HG03135 (cell line): ENCODE results near the gene ATRNL1.
"Not testable (repeated sequence)": the region's sequence is repeated elsewhere in the genome, so short reads cannot be mapped to it uniquely, and the experiment has no call there.

Experiments
- ATAC-seq: cut with Tn5 transposase; IDR thresholded peaks from one replicate; pipeline ENCODE4 v1.9.1; 2021; ENCODE audit warnings: mild to moderate bottlenecking, moderate library complexity; ENCODE audit not compliant: unreplicated experiment

Gene ATRNL1

GRCh38 chr10:115744089-115744488 lies 650.9 kb downstream of the ATRNL1 start:
- no peak for ATAC-seq

DNA sequence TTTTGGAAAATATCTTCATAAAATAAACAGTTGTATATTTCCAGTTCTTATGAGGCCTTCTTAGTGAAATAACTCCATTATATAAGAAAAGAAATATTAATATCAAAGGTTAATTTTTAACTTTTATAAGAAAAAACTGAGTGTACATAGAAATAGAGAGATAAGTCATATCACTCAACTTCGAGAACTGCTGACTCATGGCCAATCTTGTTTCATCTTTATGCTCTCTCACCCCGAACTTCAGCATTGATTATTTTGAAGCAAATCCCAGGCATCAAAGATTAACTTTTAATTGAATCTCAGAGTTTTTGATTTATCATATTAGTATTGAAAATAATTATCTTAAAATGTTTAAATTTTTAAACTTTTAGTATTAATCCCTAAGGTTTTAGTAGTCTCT lies 652.8 kb downstream of the ATRNL1 start:
- no peak for ATAC-seq

GRCh38 chr10:115747811-115748210 lies 654.6 kb downstream of the ATRNL1 start:
- no peak for ATAC-seq

DNA sequence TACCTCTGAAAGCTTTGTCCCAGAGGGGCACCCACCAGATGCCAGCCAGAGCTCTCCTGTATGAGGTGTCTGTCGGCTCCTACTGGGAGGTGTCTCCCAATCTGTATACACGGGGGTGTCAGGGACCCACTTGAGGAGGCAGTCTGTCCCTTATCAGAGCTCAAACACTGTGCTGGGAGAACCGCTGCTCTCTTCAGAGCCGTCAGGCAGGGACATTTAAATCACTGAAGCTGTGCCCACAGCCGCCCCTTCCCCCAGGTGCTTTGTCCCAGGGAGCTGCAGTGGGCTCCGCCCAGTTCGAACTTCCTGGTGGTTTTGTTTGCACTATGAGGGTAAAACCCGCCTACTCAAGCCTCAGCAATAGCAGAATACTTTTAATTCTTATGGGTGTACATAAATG lies 665.3 kb downstream of the ATRNL1 start:
- not testable (repeated sequence) for ATAC-seq

DNA sequence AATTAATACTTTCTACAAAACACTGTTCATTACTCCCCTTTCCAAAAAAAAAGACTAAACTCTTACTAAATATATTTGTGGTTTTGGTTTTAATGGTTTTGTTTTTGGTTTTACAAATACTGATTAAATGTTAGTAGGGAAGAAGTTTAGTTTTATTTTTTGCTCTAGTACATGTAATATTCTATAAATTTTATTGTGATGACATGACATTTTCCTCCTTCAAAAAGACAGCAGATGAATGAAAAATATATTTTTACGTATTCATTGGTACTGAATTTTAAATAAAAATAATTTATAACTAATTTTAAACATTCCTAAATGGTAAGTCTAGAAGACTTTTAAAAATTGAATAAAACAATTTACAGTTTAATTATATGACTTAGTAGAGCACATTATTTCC lies 667.0 kb downstream of the ATRNL1 start:
- no peak for ATAC-seq

DNA sequence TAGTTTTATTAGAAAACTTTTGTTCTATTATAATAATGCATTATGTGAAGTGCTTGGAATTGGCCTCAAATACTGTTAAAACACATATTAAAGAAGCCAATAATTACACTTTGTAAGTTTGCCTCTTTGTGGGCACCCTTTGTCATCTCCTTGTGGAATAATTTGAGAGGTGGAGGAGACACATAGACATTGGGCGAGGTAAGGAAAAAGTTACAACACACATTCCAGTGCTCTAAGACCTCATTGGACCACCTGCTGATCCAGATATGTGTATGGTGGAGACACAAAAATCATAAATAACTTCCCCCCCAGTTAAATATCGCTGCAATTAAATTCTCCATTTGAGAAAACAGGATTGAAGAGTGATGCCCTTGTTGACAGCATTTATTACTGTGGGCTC lies 668.0 kb downstream of the ATRNL1 start:
- no peak for ATAC-seq

GRCh38 chr10:115762029-115762428 lies 668.9 kb downstream of the ATRNL1 start:
- ATAC-seq: no peak

DNA sequence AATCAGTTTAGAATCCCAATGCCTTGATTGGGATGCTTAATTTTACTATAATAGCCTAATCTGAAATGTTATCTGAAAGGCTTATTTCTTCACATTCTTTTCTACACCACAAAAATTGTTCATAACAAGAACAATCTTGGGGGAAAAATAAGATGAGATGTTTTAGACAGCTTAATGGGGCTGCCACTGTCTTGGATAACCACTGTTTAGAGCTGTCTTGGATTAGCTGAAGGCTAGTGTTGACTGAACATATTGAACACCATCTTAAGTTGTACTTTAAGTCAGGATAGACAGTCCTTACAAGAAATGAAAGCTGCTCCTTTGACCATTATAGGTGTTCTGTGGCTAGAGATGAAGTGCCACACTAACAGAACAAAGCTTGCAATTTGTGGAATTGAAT lies 678.6 kb downstream of the ATRNL1 start:
- no peak for ATAC-seq

- ATAC-seq: no peak
These were observed 679.4 kb downstream of the ATRNL1 start for GRCh38 chr10:115772606-115773005.

- ATAC-seq: no peak
These were observed 680.7 kb downstream of the ATRNL1 start for GRCh38 chr10:115773832-115774231.

DNA sequence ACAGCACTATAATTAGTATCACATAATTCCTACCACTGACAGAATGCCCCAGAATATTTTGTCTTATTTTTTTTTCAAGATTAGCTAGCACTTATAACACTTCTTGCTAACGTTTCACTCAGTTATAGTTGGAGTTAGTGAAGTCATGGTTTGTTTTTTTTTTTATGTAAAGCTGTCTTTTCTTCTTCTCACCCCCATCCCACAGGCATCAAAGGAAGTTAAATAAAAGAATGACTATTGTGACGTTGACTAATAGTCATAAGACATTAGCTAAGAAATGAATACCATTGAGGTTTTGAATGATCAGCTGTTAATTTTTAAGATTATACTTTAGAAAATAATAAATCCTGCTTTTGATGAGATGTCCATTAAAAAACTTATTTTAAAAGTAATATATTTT lies 681.6 kb downstream of the ATRNL1 start:
- no peak for ATAC-seq

DNA sequence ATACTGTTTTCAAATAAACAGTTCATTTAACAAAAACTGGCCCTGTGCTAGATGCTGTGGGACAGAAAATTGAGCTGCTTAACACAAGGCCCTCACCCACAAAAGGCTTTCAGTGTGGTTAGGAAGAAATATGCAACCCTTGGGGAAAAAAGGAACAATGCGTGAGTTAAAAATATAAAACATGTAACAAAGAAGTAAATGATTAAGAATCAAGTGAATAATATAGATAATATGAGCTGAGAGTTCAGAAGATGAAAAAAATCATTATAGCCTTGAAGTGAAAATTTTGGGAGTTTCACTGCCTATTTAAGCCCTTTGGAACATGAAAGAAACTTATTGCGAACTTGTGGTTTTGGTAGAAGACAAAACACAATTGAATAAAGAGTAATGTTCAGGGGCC lies 684.5 kb downstream of the ATRNL1 start:
- no peak for ATAC-seq

- no peak for ATAC-seq
These were observed 697.1 kb downstream of the ATRNL1 start for GRCh38 chr10:115790220-115790619.

- no peak for ATAC-seq
These were observed 702.8 kb downstream of the ATRNL1 start for GRCh38 chr10:115795964-115796363.

- ATAC-seq: no peak
These were observed 708.3 kb downstream of the ATRNL1 start for GRCh38 chr10:115801457-115801856.

- no peak for ATAC-seq
These were observed 708.8 kb downstream of the ATRNL1 start for GRCh38 chr10:115801992-115802391.

GRCh38 chr10:115802911-115803310 lies 709.7 kb downstream of the ATRNL1 start:
- no peak for ATAC-seq

- ATAC-seq: no peak
These were observed 721.4 kb downstream of the ATRNL1 start for GRCh38 chr10:115814542-115814941.

DNA sequence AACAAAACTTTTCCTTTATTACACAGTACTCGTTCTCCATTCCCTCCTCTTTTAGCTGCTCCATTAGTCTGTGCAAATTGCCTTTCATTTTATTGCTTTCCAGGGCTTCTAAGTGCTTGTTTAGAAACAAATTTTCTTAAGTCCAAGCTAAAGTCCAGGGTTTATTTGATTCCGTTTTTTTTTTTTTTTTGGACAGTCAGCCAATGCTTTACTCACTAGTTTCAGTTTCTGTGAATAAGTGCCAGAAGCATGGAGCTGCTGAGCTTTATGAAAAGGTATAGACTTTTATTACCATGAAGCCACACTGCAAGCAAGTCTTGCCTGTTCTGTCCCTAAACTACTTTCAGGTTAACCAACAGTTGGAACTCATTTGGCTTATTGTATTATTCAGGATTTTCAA lies 724.8 kb downstream of the ATRNL1 start:
- no peak for ATAC-seq

DNA sequence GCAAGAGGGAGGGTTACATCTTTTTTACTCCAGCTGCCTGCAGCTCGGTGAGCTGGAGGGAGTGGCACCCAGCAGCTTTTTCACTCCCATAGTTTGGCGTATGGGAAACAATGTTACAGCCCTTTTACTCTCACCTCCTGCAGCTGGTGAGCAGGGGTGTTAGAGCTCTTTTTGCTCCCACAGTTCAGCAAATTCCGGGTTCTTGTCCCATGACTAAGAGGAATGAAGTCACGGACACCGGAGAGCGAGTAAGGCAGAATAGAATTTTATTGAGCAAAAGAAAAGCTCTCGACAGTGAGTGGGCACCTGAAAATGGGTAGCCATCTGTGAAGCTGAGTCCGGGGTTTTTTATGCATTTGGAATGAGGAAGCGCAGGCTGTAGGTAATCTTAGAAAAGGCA lies 733.2 kb downstream of the ATRNL1 start:
- ATAC-seq: no peak

GRCh38 chr10:115827231-115828009 lies 734.3 kb downstream of the ATRNL1 start:
- ATAC-seq: no peak

DNA sequence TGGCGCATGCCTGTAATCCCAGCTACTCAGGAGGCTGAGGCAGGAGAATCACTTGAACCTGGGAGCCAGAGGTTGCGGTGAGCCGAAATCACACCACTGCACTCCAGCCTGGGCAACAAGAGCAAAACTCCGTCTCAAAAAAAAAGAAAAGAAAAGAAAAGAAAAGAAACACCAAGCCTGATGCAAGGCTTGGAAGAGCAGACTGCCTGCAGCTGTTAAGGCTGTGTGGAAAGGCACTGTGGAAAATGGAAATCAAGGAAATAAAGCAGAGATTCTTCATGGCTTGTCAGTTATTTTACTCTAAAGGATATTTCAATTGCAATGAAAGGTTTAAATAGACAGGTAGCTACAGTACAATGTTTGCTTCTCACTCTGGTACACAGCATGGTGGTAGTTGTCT lies 735.0 kb downstream of the ATRNL1 start:
- not testable (repeated sequence) for ATAC-seq
